HTERT RPE-1 (cell line): ENCODE results near the gene FLVCR2.

ENCODE experiments used
- in situ Hi-C: fragments of 300-500 bp; cut with MboI; formaldehyde crosslinking; loops from 4 replicates; pipeline ENCODE4 v1.14.3; 2020; ENCODE audit warnings: low sequenced_read_pairs

The FLVCR2 gene

DNA sequence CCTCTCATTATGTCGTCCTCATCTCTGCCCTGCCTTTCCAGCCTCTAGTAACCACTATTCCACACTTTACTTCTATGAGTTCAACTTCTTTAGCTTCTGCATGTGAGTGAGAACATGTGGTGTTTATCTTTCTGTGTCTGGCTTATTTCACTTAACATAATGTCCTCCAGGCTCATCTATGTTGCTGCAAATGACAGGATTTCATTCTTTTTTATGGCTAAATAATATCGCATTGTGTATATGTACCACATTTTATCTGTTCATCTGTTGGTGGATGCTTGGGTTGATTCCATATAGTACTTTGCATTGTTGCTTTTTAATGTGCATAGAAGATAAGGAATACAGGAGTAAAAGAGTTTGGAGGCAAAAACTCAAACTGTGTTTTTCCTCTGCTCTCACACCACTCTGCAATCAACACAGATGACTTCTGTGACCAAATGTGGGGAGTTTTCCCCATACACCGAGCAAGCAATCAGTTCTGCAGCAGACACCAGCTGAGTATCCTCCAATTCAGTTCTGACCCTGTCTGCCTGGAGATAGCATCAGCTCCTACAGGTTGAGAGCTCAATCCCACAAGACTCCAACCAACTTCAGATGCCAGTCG is 24.6 kb upstream of the FLVCR2 start:
- in situ Hi-C loops = no loop called here

DNA sequence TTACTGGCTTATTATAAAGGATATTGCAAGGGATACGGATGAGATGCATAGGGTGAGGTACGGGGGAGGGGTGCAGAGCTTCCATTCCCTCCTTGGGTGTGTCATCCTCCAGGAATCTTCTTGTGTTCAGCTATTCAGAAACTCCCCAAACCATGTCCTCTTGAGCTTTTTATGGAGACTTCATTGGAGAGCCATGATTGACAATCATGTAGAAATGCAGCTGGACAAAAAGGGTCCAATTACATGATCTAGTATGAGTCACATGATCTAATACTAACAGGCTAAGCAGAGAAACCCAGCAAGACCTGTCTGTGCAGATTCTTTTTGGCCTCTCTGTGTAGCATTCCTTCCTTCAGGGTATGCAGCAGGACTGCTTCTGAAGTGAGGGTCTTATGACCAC is 23.9 kb upstream of the FLVCR2 start:
- in situ Hi-C loops = no loop called here

DNA sequence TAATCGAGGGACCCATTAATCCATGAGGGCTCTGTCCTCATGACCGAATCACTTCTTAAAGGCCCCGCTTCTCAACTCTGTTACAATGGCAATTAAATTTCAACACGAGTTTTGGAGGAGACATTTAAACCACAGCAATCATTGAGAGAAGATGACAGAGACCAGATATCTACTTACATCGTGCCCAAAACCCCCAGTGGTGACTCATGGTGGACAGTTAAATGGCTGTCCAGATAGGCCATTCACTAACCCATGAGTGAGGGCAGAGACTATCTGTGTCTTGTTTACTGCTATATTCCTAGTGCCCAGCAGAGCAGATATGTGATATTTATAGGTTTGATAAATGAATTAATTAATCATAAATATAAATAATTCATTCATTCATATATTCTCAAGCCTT is 20.0 kb upstream of the FLVCR2 start:
- in situ Hi-C loops = no loop called here

DNA sequence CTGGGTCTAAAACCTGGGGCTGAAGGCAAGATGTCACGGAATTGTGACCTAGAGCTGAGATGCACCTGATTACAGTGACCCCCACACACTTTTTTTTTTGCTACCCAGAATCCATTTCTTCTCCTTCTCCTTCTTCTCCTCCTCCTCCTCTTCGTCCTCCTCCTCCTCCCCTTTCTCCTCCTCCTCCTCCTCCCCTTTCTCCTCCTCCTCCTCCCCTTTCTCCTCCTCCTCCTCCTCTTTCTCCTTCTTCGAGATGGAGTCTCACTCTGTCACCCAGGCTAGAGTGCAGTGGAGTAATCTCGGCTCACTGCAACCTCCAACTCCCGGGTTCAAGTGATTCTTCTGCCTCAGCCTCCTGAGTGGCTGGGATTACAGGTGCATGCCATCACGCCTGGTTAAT is 19.4 kb upstream of the FLVCR2 start:
- in situ Hi-C loops = no loop called here

DNA sequence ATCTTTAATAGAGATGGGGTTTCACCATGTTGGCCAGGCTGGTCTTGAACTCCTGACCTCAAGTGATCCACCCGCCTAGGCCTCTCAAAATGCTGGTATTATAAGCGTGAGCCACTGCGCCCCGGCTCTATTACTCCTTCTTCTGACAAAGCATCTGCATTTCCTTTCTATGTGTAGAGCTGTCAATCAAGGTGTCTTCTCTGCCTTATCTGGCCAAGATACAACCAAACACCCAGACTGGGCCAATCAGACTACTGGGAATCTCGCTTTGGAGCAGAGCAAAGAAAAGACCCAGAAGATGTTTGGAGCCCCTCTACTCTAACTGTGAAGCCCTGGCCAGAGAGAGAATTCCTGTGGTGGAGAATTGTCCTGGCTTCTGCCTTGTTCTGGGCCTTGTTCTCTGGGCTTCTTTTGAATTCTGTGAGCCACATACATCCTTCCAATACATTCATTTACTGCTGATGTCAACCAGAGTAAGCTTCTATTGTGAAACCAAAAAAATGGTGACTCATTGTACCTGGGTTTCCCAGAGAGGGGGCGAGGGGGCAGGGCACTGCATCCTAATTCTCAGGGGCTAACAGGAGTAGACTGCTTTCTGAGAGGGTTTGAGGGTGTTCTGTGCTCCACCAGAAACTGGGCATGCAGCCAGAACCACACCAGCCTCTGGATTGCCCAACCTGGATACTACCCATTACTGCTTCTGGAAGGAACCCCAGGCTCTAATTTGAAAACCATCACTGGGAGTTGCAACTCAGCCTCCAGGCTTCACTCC is 18.8 kb upstream of the FLVCR2 start:
- in situ Hi-C loops = no loop called here

DNA sequence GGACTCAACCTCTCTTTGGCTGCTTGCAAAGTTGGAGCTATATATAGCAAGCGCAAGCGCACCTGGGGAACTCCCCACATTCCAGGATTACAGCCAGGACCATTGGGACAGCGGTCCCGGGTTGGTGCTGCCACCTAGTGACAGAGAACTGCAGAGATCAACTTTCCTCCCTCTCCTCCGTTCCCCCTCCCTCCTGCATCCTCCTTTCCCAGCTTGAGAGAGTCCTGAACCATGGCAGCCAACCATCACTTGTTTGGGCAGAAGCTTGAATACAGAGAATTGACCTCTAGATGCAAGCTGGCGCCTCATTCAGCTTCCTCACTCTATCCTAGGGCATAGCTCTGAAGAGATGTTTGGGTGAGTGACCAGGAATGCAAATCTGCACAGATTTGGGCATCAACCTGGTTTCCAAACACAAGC is 17.4 kb upstream of the FLVCR2 start:
- in situ Hi-C loops = no loop called here

DNA sequence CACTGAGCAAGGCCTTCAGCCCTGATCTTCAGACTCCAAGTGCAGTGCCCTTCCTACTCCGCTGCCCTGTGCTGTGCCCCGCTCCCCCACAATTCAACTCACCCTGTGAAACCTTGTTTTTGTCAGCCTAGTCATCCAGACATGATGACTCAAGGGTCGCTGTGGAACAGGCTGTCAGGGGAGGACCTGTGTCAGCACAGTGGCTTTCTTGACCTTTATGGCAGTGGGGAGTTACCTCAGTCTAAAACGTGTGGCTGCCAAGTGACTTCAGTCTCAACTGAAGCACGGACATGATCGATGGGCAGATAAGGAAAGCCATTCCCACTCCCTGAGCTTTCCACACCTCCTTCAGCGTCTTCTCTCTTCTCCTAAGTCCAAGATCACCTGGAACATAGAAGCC is 16.3 kb upstream of the FLVCR2 start:
- in situ Hi-C loops = no loop called here

DNA sequence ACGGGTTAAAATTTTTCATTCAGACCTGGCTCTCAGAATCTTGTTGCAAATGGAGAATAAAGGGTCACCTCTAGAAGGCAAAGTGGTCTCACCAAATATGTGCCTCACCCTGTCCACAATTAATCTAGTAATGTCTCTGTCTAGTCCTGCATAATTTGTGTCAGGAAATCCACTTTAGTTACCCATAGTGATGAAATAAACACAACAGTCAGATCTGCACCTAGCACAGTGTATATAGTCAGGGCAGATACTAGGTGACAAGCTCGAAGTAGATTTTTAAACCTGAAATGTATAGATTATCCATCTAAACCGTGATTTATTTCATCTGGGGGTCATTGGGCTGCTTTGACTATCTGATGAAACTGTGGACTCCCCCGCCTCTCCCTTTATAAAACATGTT is 15.9 kb upstream of the FLVCR2 start:
- in situ Hi-C loops = no loop called here

DNA sequence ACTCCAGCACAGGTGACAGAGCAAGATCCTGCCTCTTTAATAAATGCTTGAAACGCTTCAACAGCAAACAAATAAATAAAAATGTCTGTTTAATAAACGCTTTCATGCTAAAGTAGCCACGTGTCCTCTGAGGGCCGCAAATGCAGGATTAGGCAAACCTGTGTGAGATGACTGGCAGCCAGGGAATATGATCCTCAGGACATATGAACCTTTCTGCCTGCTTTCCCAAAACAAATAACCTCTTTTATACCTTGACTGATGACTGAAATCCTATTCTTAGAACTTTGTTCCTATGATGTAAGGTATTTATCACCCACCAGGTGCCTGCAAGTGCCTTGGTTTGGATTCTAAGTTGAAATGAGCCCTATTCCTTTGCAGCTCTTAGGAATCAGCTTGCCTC is 14.5 kb upstream of the FLVCR2 start:
- in situ Hi-C loops = no loop called here

DNA sequence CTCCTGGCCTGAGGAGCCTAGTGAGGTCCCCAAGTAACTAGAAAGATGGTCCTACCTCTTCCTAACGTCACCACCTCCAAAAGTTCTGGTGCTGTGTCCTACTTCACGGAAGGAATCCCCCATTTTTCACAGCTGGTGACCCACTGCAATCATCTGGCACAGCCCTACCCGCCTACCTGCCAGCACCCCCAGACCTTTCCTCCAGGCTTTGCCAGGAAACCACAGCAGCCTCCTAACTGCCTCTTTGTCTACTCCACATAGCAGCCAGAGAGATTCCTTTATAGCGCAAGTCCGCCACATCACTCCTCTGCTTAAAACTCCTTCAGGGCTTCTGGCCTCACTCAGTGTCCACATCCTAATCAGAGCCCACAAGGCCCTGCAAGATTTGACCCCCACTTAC is 13.4 kb upstream of the FLVCR2 start:
- in situ Hi-C loops = no loop called here

DNA sequence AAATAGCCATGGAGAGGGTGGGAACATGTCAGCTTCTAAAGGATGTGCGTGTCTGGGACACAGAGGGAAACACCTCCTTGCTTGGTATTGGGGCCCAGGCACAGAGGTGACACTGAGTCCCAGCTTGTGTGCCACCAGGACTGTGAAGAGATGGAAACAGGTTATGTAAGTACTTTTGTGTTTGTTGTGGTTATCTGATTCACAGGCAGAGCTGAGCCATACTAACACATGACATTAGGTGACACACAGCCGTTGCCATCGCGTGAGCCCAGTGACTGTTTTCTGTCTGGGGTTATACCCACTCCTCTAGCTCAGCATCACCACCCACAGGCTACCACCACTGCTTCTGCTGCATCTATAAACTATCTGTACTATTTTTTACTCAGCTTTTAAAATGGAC is 12.1 kb upstream of the FLVCR2 start:
- in situ Hi-C loops = no loop called here

DNA sequence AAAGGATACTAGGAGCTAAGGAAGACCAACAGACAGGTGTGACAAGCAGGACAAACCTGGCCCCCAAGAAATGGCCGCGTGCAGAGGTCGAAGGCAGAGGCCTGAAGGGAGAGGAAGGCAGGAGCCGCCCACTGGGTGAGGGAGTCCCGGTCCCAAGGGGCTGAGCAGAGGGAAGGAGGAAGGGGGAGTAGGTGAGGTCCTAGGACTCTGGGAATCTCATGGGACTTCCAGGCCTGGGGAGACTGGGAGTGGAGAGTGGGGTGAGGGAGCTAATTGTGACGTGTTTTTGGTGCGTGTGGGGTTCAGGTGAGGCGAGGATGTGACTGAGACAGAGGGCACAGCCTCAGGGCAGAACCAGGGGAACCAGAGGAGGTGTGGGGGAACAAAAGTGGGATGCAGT is 11.7 kb upstream of the FLVCR2 start:
- in situ Hi-C loops = no loop called here

DNA sequence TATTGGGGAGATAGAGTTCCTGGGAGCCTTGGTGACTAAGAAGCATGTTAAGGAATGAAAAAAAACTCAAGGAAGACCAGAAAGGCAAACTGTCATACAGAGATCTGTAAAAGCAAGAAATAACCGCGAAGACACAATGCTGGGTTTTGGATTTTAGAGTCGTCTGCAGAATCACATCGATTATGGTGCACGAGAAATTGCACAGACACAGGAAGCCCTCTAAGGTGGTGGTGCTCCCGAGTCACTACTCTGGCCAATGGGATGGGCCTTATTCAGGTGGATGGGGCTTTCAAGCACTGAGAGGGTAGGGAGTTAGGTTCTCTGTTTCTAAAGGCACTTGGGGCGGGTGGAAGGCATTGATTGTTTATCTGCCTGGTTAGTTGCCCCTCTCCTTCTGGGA is 10.3 kb upstream of the FLVCR2 start:
- in situ Hi-C loops = no loop called here

DNA sequence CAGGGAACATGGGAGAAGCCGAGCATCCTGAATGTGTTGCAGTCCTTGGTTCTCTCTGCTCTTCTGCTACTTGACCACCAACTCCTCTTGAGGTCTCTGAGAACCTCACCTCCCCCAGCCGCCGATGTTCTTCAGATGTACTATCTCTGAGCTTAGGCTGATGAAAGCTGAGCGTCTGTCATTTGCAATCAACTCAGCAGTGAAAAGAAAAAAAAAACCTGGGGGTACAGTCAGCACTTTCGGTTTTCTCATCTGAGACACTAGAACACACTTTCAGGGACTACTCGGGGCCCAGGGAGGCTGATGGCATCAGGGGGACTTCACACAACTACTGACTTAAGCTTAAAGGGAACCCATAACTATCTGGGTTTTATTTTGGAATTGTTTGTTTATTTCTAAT is 9.6 kb upstream of the FLVCR2 start:
- in situ Hi-C loops = no loop called here

DNA sequence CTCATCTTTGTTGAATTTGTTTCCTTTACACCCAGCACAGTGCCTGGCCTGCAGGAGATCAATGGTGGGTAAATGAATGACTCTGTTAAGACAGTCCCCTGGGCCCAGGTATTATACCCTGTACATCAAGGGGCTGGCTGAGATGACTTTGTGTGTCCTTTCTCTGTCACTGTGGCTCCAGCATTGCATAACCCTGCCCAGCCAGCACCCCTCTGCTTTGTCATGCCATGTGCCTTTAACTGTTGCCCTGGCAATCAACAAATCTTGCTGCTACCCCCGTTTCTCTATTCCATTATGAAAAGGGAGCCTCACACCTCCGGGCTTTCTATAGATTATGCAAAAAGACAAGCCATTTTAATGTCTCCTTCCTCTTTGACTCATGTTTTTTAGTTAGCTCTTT is 7.6 kb upstream of the FLVCR2 start:
- in situ Hi-C loops = no loop called here

DNA sequence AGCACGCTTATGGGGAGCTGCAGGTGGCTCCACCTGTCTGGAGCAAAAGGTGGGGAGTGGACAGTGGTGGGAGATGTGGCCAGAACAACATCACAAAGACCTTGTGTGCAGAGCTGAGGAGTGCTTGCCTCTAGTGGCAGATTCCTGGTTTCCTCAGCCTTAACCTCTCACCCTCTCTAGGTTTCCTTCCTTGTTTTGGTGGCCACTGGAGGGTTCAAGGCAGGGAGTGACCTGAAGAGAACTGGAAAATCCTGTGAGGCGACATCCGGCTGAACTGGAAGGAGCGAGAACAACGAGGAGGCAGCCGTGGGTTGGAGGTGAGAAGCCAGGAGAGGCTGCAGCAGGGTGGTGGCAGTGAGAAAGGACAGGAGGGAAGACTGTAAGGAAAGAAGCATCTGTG is 6.3 kb upstream of the FLVCR2 start:
- in situ Hi-C loops = no loop called here

DNA sequence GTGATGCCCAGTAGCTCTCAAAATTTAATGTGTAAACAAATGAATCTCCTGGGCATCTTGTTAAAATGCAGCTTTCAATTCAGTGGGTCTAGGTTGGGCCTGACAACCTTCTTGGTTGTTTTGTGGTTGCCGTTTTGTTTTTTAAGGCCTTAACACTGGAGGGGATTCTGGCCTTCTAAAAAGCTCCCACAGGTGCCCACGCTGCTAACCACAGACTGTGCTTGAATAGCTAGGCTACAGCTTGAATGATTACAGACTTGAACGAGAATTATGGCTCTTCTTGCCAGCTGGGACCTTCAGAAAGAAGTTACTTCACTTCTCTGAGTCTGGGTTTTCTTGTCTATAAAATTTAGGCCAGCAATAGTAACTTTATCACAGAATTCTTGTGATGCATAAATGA is 1.3 kb upstream of the FLVCR2 start:
- in situ Hi-C loops = no loop called here

DNA sequence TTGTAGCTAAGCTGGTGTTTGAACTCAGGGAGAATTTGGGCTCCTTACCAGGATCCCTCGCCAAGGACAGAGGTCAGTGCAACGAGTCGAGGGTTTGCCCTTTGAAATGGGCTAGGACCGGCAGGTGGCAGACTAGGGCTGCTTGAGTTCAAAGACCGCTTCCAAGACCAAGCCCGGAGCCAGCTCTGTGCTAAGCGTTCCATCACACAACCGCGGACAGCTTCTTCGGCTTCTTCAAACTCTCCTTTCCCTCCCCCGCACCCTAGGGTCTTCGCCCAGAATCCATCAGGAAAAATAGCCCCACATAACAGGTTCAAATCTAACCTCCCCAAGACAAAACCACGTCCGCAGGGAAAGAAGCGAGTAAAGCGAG is 705 bp upstream of the FLVCR2 start:
- in situ Hi-C loops = no loop called here

DNA sequence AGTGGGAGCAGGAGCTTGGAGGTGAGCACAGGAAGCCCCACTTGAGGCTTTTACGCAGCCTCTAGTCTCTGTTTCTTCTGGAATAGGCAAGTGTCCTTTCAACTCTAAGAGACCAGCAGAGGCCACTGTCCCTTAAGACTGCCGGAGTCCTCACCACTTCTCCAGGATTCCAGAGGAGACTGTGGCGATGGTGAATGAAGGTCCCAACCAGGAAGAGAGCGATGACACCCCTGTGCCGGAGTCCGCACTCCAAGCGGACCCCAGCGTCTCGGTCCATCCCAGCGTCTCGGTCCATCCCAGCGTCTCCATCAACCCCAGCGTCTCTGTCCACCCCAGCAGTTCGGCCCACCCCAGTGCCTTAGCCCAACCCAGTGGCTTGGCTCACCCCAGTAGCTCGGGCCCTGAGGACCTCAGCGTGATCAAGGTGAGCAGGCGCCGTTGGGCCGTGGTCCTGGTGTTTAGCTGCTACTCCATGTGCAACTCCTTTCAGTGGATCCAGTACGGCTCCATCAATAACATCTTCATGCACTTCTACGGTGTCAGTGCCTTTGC is 442 bp downstream of the FLVCR2 start:
- in situ Hi-C loops = no loop called here

DNA sequence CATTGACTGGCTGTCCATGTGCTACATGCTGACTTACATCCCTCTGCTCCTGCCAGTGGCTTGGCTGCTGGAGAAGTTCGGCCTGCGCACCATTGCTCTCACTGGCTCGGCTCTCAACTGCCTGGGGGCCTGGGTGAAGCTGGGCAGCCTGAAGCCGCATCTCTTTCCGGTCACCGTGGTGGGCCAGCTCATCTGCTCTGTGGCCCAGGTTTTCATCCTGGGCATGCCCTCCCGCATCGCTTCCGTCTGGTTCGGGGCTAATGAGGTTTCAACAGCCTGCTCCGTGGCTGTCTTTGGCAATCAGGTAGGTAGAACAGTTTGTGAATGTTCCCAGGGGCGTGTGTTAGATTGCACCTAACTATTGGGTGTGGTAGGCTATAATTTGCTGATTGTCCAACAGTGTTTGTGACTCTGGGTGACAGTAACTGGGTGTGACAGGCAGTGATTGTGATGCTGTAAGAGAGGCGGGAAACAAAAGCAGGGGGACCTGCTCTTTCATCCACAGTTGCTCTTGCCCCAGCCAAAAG is 981 bp downstream of the FLVCR2 start:
- in situ Hi-C loops = no loop called here

DNA sequence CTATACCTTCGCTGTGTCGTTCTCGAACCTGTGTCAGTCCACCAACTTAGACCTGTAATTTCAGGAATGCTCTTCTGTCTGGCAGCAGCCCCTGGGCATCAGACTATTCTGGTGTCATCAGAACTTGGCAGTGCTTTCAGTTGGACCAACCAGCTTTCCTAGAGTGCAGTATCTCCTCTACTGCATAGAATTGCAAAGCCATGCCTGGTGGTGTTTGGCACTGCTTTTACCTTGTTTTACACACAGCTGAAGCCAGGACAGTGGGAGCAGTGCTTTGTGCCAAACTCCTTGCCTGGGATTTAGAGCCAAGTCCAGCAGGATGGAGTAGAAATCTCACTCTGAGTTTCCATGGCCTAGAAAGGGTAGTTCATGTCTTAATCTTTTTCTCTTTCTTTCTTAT is 1.5 kb downstream of the FLVCR2 start:
- in situ Hi-C loops = no loop called here

DNA sequence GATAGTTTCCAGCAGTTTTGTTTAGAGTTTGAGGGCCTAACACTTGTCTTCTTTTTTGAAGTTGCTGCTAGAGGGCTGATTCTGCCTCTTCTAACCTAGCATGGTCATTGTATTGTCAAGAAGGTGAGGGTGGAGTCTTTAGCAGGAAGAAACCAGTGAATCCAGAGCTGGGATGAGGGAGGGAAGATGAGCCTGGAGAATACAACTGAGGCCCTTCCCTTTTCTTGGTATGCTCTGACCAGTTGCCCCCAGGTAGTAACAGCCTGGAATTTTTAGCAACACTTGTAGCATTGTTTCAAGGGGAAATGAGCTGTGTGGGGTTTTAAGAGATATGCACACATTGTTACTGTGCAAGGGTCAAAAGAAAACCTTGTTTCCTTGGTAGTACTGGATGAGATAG is 9.0 kb downstream of the FLVCR2 start:
- in situ Hi-C loops = no loop called here
